Measurements from ENCODE around the gene PDCD1LG2.

The PDCD1LG2 gene

GRCh38 chr9:5614985-5615384 is 104.7 kb downstream of the PDCD1LG2 start:
- DNase-seq, result no peak

- no peak for DNase-seq
These were observed 107.4 kb downstream of the PDCD1LG2 start for GRCh38 chr9:5617749-5618148.

GRCh38 chr9:5620494-5620893 is 110.2 kb downstream of the PDCD1LG2 start:
- no peak for DNase-seq
